DOHH2 (cell line): ENCODE results near the gene INPP5B.

Source experiments
- H3F3A ChIP-seq: fragments of 200-600 bp; sonication (generic), shearing (Covaris generic); 2 replicates; pipeline ENCODE4 v1.6.0; 2016; ENCODE audit warnings: antibody characterized with exemption, mild to moderate bottlenecking; ENCODE audit not compliant: control insufficient read depth, insufficient read depth
- H3K27ac ChIP-seq: fragments of 200-600 bp; sonication (generic); 2 replicates; pipeline ENCODE4 v1.5.1; 2014; ENCODE audit warnings: low read depth, mild to moderate bottlenecking, low read length, moderate library complexity
- H3K27me3 ChIP-seq: fragments of 200-600 bp; sonication (generic); 2 replicates; pipeline ENCODE4 v1.6.1; 2014; ENCODE audit warnings: mild to moderate bottlenecking, low read length, mixed read lengths; ENCODE audit not compliant: control insufficient read depth
- H3K36me3 ChIP-seq: fragments of 200-600 bp; sonication (generic); 2 replicates; pipeline ENCODE4 v1.6.1; 2014; ENCODE audit warnings: mild to moderate bottlenecking, low read length, moderate library complexity, mixed read lengths; ENCODE audit not compliant: control insufficient read depth
- H3K4me1 ChIP-seq: fragments of 200-600 bp; sonication (generic); 2 replicates; pipeline ENCODE4 v1.6.1; 2014; ENCODE audit warnings: mild to moderate bottlenecking, low read length, mixed read lengths; ENCODE audit not compliant: control insufficient read depth
- H3K4me2 ChIP-seq: fragments of 200-600 bp; sonication (generic); 2 replicates; pipeline ENCODE4 v1.6.0; 2014; ENCODE audit warnings: mild to moderate bottlenecking, low read length, moderate library complexity
- H3K4me3 ChIP-seq: fragments of 200-600 bp; sonication (generic); 2 replicates; pipeline ENCODE4 v1.5.1; 2014; ENCODE audit warnings: mild to moderate bottlenecking, low read length, mixed read lengths
- H3K79me2 ChIP-seq: fragments of 200-600 bp; sonication (generic); 2 replicates; pipeline ENCODE4 v1.6.1; 2014; ENCODE audit warnings: mild to moderate bottlenecking, low read length, mixed read lengths; ENCODE audit not compliant: control insufficient read depth
- H3K9me2 ChIP-seq: fragments of 200-600 bp; sonication (generic); replicated peaks from 2 replicates; pipeline ENCODE4 v1.6.1; 2014; ENCODE audit warnings: mild to moderate bottlenecking, low read length, mixed read lengths; ENCODE audit not compliant: control insufficient read depth
- H3K9me3 ChIP-seq: fragments of 200-600 bp; sonication (generic); 2 replicates; pipeline ENCODE4 v1.6.1; 2014; ENCODE audit warnings: antibody characterized with exemption, low read length, mixed read lengths; ENCODE audit not compliant: control insufficient read depth, insufficient read depth
- H4K20me1 ChIP-seq: fragments of 200-600 bp; sonication (generic); 2 replicates; pipeline ENCODE4 v1.6.0; 2014; ENCODE audit warnings: low read depth, mild to moderate bottlenecking, antibody characterized with exemption, low read length, moderate library complexity; ENCODE audit not compliant: control insufficient read depth, insufficient read depth
- CTCF ChIP-seq: fragments of 200-600 bp; sonication (generic); IDR thresholded peaks from one replicate; pipeline ENCODE4 v1.5.1; 2014; ENCODE audit warnings: antibody characterized with exemption, mild to moderate bottlenecking, low read depth, low read length; ENCODE audit not compliant: poor library complexity, severe bottlenecking
- EZH2phosphoT487 ChIP-seq: fragments of 200-600 bp; sonication (generic); IDR thresholded peaks from 2 replicates; pipeline ENCODE4 v1.6.1; 2017; ENCODE audit warnings: borderline replicate concordance, mild to moderate bottlenecking, antibody characterized with exemption, low read length, moderate library complexity, mixed read lengths

Gene INPP5B

GRCh38 chr1:37851782-37852210, 95.1 kb downstream of the INPP5B start:
- no peaks in the 10 kb centered on the region for H3K9me3 ChIP-seq
- H3K9me2 ChIP-seq = no peaks in the 10 kb centered on the region
- peaks cover 65% of the 10 kb centered on the region for H3K36me3 ChIP-seq
- H3F3A ChIP-seq = peaks cover 8% of the 10 kb centered on the region
- H3K4me3 ChIP-seq = no peak overlapping the region
- peaks cover 24% of the 10 kb centered on the region for H3K4me1 ChIP-seq
- peaks cover 96% of the 10 kb centered on the region for H3K79me2 ChIP-seq
- no peaks in the 10 kb centered on the region for H4K20me1 ChIP-seq
- peak overlapping the region; percentile 32; the same call in 1 of the 2 replicates for H3K4me2 ChIP-seq
- TF ChIP-seq CTCF = no peak
- no peak for TF ChIP-seq EZH2phosphoT487
- no peak overlapping the region for H3K27ac ChIP-seq
- H3K27me3 ChIP-seq = no peaks in the 10 kb centered on the region

GRCh38 chr1:37851262-37851661, 95.6 kb downstream of the INPP5B start:
- H3K4me2 ChIP-seq = peak overlapping the region; percentile 32; the same call in 1 of the 2 replicates
- peaks cover 97% of the 10 kb centered on the region for H3K79me2 ChIP-seq
- peaks cover 8% of the 10 kb centered on the region for H3F3A ChIP-seq
- H4K20me1 ChIP-seq = no peaks in the 10 kb centered on the region
- no peak overlapping the region for H3K4me3 ChIP-seq
- H3K4me1 ChIP-seq = peaks cover 25% of the 10 kb centered on the region
- no peaks in the 10 kb centered on the region for H3K9me2 ChIP-seq
- H3K9me3 ChIP-seq = no peaks in the 10 kb centered on the region
- no peaks in the 10 kb centered on the region for H3K27me3 ChIP-seq
- H3K36me3 ChIP-seq = peaks cover 63% of the 10 kb centered on the region
- no peak for TF ChIP-seq EZH2phosphoT487
- no peak overlapping the region for H3K27ac ChIP-seq

- no peaks in the 10 kb centered on the region for H4K20me1 ChIP-seq
- H3F3A ChIP-seq = peaks cover 8% of the 10 kb centered on the region
- H3K27ac ChIP-seq = no peak overlapping the region
- H3K4me3 ChIP-seq = no peak overlapping the region
- peaks cover 97% of the 10 kb centered on the region for H3K79me2 ChIP-seq
- no peak overlapping the region for H3K4me2 ChIP-seq
- H3K9me3 ChIP-seq = no peaks in the 10 kb centered on the region
- no peaks in the 10 kb centered on the region for H3K9me2 ChIP-seq
- TF ChIP-seq CTCF = no peak
- TF ChIP-seq EZH2phosphoT487 = no peak
- H3K36me3 ChIP-seq = peaks cover 60% of the 10 kb centered on the region
- H3K4me1 ChIP-seq = peaks cover 25% of the 10 kb centered on the region
- H3K27me3 ChIP-seq = no peaks in the 10 kb centered on the region
These were observed 96.4 kb downstream of the INPP5B start for GRCh38 chr1:37850352-37850955.

- H3K79me2 ChIP-seq = peaks cover 96% of the 10 kb centered on the region
- no peak overlapping the region for H3K27ac ChIP-seq
- peaks cover 25% of the 10 kb centered on the region for H3K4me1 ChIP-seq
- no peak overlapping the region for H3K4me3 ChIP-seq
- H3K36me3 ChIP-seq = peaks cover 56% of the 10 kb centered on the region
- H3K4me2 ChIP-seq = no peak overlapping the region
- H3K27me3 ChIP-seq = no peaks in the 10 kb centered on the region
- H3K9me2 ChIP-seq = no peaks in the 10 kb centered on the region
- TF ChIP-seq EZH2phosphoT487 = no peak
- TF ChIP-seq CTCF = no peak
- peaks cover 8% of the 10 kb centered on the region for H3F3A ChIP-seq
- H4K20me1 ChIP-seq = no peaks in the 10 kb centered on the region; the same call in 1 of the 2 replicates
- no peaks in the 10 kb centered on the region for H3K9me3 ChIP-seq
These were observed 97.4 kb downstream of the INPP5B start for GRCh38 chr1:37849480-37849879.
